Left hindlimb (tissue), 1 donor: ENCODE results near the gene KIAA0232.
"Not testable (repeated sequence)": the region's sequence is repeated elsewhere in the genome, so short reads cannot be mapped to it uniquely, and the experiment has no call there.

Experiments
- DNase-seq: peaks from one replicate; pipeline ENCODE4 v3.0.0-alpha.2; 2018

KIAA0232 gene

DNA sequence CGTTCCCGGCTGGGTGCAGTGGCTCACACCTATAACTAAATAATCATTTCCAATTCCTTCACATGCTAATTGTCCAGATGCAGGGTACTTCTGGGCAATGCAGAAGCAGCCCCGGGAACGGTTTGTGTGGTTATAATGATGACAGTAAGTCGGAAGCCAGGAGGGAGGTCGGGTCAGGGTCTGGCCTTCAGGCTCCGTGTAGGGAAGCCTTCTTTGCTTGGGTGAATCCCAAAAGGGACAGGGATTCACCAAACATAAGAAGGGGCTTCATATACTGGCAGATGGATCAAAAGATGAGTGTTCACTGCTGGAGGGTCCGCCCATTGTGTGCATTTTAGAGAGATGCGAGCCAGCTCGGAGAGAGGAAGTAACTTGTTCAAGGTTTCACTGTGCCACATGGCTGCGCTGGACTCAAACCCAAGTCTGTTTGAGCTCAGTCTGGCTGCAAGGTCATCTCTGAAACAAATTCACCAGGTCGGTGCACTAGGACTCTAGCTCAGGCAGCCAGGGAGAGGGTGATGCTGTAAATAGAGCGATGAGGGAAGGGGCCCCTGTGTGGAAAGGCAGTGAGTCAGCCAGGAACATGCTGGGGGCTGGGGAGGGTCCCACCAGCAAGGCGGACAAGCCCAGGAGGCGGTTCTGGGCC is 4.8 kb upstream of the KIAA0232 start:
- DNase-seq = no peak

DNA sequence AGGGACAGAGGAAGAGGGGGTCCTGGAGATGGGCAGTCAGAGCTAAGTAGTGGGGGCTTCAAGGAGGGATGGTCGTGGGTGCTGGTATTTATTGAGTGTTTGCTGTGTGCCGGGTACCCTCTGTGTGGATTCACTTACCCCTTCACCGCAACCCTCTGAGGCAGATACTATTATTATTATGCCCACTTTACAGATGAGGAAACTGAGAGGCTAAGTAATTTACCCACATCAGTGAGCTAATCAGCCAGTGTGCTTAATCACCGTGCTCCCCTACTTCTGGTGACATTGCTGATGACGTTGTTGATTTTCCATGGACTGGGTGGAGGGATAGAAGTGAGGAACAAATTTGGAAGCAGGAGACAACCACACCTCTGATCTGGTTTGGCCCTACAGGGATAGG is 4.1 kb upstream of the KIAA0232 start:
- DNase-seq = no peak

- DNase-seq = no peak
Observed at GRCh38 chr4:6779667-6780565, 2.6 kb upstream of the KIAA0232 start.

- no peak for DNase-seq
Observed at GRCh38 chr4:6781113-6781512, 1.4 kb upstream of the KIAA0232 start.

- DNase-seq = no peak
Observed at GRCh38 chr4:6781561-6781960, 966 bp upstream of the KIAA0232 start.

- no peak for DNase-seq
Observed at GRCh38 chr4:6782846-6783110, 251 bp downstream of the KIAA0232 start.

DNA sequence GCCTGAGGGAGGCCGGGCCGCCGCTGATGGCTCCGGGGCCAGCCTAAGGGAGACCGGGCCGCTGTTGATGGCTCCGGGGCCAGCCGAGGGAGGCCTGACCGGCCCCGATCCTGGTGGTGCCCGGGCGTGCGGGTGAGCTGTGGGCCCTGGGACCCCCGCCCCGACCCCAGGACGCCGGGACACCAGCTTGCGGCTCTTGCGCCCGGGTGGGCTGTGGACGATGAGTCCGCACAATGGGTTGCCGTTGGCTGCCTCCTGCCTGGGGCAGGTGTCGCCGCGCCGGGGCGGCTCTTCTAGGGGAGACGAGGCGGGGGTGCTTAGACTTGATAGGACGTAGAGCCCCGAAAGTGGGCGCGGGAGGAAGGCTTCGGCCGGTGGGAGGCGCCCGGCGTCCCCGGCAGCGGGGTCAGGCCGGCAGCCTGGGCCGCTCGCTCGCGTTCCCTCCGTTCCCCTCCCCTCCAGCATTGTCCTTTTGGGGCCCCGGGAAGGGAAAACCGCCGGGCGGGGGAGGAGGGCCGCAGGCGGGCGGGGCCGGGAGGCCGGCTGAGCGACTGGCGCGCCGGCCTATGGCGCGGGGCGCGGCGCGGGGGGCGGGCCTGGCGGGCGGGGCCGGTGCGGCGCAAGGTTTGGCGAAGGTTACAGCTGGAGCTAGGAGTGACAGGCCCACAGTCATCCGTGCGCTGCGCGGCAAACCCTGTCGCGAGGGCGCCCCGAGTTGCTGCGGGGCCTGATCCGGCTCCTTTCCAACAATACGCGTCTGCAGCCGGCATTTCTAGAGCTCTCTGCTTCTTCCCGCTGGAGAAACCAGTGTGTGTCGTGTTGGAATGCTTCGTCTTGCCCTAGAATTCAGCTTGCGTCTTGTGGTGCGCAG is 819 bp downstream of the KIAA0232 start:
- DNase-seq = peak; percentile 95

- no peak for DNase-seq
Observed at GRCh38 chr4:6785572-6785925, 3.0 kb downstream of the KIAA0232 start.

DNA sequence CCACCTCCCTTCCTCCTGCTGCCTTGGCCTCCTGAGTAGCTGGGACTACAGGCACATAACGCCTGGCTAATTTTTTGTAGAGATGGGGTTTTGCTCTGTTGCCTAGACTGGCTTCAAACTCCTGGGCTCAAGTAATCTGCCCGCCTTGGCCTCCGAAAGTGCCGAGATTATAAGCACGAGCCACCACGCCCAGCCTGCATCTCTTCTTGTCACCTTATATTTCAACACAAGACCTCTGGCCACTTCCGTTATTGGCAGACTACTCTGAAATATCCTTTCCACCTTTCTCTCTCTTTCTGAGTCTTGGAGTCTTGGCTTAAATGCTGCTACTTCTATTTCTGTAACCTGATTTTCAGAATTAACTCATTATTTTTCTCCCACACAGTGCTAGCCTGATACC is 5.6 kb downstream of the KIAA0232 start:
- DNase-seq = no peak

GRCh38 chr4:6791245-6791644 is 8.7 kb downstream of the KIAA0232 start:
- DNase-seq = not testable (repeated sequence)

DNA sequence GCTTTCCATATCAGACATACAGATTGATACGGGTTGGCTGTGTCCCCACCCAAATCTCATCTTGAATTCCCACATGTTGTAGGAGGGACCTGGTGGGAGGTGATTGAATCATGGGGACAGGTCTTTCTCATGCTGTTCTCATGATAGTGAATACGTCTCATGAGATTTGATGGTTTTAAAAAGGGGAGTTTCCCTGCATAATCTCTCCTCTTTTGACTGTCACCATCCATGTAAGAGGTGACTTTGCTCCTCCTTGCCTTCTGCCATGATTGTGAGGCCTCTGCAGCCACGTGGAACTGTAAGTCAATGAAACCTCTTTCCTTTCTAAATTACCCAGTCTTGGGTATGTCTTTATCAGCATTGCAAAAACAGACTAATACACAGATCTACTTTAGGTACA is 9.3 kb downstream of the KIAA0232 start:
- not testable (repeated sequence) for DNase-seq

DNA sequence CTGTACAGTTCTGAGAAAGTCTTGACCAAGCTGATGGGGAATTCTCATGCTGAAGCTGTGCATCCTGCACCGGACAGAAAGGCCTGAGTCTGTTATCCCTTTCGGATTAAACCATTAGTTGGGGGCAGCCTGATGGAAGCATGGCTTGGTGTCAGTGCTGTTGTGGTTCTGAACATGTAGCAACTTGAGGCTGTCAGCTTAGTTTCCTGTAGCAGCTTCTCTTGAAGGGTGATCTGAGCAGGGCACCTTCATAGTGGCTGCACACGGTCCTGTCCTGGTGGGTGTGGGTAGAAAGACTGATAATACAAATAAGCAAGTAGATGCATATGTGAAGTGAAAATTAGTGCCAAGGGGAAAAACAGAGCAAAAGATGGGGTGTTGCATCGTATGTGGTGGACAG is 11.7 kb downstream of the KIAA0232 start:
- no peak for DNase-seq

- DNase-seq = no peak
Observed at GRCh38 chr4:6795821-6796220, 13.3 kb downstream of the KIAA0232 start.

DNA sequence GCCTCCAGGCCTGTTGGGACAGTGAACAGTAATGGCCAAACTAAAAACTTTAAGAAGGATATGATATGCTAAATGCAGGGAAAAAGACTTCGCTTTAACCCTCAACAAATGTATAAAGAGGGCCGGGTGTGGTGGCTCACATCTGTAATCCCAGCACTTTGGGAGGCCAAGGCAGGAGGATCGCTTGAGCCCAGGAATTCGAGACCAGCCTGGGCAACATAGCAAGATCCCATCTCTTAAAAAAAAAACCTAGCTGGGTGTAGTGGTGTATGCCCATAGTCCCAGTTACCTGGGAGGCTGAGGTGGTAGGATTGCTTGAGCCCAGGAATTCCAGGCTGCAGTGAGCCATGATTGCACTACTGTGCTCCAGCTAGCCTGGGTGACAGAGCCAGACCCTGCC is 14.8 kb downstream of the KIAA0232 start:
- not testable (repeated sequence) for DNase-seq

GRCh38 chr4:6799091-6799490 is 16.6 kb downstream of the KIAA0232 start:
- DNase-seq = no peak

DNA sequence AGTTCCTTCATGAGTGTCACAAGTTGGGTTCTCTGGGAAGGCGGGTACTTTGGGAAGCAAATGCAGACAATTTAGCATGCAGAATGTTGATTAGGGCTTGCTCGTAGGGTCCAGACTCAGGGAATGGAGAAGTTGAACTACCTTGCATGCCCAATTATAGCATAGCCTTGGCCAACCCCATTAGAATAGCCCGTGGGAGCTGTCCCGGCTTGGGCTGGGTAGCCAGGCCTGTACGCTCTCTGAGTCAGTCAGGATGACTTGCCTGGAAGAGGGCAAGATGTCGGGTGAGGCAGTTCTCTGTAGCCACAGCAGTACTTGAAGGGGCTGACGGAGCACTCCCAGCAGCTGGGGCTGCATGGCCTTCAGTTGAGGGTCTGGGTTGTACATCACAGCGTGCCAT is 19.5 kb downstream of the KIAA0232 start:
- DNase-seq = no peak

DNA sequence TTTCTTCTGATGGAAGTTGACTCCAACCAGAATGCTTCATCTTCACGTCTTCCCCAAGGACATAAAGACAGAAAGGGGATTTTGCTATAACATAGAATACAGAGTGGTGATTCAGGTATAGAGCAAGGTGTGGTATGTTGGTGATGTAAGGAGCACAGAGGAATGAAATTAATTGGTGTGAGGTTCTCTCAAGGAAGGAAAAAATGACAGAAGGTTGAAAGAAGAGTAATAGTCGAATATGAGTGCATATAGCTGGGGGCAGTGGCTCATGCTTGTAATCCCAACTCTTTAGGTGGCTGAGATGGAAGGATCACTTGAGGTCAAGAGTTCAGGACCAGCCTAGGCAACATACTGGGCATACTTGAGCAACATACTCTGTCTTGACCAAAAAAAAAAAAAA is 20.1 kb downstream of the KIAA0232 start:
- DNase-seq = no peak

- no peak for DNase-seq
Observed at GRCh38 chr4:6803246-6803645, 20.7 kb downstream of the KIAA0232 start.

GRCh38 chr4:6804082-6804752 is 21.7 kb downstream of the KIAA0232 start:
- no peak for DNase-seq

- no peak for DNase-seq
Observed at GRCh38 chr4:6806924-6807626, 24.5 kb downstream of the KIAA0232 start.

GRCh38 chr4:6808259-6808658 is 25.7 kb downstream of the KIAA0232 start:
- no peak for DNase-seq

DNA sequence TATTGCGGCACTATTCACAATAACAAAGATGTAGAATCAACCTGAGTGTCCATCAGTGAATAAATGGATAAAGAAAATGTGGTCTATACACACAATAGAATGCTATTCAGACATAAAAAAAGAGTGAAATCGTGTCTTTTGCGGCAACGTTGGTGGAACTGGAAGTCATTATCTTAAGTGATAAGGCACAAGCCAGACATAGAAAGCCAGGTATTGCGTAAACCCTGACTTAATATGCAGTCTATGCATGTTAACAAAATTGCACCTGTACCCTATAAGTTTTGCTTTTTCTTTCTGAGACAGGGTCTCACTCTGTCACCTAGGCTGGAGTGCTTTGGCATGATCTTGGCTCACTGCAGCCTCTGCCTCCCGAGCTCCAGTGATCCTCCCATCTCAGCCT is 28.6 kb downstream of the KIAA0232 start:
- DNase-seq = no peak

GRCh38 chr4:6812766-6813165 is 30.2 kb downstream of the KIAA0232 start:
- no peak for DNase-seq
